SKM-1 (cell line): Measurements from ENCODE around the gene AGPAT4.

ENCODE experiments used
- DNase-seq: peaks from one replicate; lab custom pipeline; 2025; ENCODE audit not compliant: unreplicated experiment; lab: John Stamatoyannopoulos, UW

Gene AGPAT4

DNA sequence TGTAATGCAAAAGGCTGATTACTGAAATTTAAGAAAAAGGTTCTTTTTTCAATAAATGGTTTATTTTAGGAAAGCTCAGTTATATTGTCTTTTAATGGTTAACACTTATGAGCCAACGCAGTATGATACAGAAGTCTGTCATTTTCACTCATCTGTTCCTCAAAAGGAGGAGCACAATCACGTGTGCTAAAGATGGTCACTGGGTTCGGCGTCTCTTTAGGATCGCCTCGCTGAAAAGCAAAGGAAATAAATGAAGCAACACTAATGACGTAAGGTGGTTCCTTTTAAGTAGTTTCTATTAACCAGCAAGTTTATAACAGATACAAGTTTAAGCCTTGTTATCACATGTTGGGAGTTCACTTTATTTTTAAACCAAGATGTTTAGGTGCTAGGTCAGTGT, 156.6 kb downstream of the AGPAT4 start:
- DNase-seq, result no peak

DNA sequence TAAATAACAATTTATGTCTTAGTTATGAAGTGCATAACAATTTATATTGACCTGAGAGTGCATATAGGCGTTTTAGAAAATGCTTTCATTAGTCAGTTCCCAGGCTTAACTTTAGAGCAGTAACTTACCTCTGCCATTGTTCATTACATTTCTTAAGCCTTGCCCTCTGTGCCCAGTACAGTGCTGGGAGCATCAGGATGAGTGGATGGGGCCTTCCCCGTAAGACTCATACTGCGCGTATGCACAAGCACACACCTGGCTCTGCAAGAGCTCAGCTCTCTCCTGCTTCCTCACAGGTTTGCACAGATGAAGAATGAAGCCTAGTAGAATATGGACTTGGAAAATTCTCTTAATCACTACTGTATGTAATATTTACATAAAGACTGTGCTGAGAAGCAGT, 157.3 kb downstream of the AGPAT4 start:
- DNase-seq, result no peak

DNA sequence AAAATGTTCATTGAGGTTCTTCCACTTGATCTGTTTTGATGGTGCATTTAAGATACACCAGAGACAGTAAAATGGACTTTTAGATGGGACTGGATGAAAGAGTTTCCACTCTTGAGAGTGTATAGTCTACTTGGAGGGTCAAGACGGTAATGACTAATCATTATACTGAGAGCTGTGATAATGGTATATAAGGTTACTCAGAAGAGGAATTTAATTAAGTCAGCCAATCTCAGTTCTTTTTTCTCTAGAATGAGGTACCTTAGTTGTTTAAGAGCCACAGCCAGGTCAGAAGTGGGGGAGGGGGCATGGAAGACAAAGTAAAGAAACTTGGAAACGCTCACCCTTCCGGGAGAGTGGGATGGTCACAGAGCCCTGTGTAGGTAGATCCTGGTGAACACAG, 158.4 kb downstream of the AGPAT4 start:
- DNase-seq, result no peak

DNA sequence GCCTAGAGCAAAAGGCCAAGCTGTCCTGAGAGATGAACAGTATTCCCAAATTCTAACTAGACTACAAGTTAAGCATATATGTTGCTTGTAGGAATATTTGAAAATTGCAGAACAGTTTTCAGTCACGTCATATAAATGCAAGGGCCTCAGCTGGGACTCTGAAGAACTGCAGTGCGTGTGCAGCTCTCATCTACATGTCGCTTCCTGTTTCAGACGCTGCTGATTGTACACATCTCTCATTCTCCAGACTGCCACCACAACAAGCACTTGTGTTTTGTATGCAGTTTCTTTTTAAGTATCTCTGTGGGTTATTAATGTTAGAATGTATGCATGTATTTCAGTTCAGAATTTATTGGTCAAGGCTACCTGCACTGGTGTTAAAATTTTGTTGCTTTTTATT, 162.6 kb downstream of the AGPAT4 start:
- DNase-seq, result no peak

DNA sequence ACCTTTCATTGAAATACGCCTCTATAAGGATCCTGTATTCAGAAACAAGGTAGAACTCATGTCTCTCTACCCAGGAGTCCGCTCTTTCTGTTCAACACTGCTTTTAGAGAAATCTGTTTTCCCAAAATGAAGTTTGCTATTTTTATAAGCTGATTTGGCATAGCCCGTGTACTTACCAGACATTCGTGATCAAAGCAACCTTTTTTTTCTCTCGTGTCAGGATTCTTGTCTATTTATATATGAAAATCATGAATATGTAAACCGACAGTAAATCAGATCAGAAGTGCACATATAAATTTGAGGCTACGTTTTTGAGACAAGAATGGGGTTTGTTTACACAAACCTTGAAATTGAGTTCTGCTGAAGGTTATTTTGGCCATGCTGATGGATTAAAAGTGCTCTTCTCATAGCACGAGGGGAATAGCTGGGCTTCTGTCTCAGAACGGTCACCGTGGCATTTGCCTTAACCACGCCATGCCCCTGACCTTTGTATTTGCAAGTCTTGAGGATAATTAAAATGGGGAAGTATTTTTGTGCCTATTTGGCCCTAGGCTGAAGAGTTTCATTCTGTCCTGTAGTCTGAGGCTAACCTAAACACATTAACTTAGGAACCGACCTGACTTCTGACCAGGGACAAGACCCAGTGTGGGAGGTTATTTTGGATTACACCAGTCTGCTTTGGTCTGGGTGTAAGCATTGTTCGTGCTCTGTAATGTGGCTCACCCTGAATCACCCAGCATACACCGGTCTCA, 163.7 kb downstream of the AGPAT4 start:
- no peak for DNase-seq

DNA sequence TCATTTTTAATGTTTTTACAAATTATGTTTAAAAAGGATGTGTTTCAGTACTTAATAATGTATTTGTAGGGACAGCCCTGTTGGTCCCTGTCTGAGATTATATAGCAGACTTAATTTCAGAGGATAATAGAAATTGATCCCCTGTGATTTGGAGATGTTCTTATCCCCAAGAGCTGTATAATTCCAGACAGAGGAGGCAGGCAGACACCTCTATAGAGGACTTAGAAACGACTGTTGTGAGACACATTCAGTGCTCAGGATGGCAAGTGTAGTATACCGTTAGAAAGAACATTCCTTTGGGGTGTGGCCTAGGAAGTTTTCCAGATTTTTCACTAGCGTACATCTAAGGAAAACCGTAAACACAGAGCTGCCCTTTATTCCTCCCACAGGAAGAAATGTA, 164.5 kb downstream of the AGPAT4 start:
- DNase-seq, result no peak

DNA sequence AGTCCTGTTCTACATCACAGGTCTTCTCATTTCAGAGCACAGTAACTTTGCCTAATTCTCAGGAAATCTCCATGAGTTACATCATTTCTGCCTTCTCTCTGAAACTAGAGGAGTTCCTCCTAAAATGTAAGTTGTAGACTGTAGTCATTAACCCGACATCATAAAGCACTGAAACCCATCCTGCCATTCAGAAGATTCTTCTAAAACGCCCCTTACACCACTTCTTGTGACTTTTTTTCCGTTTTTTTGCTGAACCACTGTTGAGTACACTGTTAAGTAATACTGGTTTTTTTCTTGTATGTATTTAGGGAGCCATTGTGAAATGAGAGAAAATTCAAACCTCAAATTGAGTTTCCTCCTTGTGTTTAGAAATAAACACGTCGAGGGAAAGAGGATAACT, 164.9 kb downstream of the AGPAT4 start:
- no peak for DNase-seq

DNA sequence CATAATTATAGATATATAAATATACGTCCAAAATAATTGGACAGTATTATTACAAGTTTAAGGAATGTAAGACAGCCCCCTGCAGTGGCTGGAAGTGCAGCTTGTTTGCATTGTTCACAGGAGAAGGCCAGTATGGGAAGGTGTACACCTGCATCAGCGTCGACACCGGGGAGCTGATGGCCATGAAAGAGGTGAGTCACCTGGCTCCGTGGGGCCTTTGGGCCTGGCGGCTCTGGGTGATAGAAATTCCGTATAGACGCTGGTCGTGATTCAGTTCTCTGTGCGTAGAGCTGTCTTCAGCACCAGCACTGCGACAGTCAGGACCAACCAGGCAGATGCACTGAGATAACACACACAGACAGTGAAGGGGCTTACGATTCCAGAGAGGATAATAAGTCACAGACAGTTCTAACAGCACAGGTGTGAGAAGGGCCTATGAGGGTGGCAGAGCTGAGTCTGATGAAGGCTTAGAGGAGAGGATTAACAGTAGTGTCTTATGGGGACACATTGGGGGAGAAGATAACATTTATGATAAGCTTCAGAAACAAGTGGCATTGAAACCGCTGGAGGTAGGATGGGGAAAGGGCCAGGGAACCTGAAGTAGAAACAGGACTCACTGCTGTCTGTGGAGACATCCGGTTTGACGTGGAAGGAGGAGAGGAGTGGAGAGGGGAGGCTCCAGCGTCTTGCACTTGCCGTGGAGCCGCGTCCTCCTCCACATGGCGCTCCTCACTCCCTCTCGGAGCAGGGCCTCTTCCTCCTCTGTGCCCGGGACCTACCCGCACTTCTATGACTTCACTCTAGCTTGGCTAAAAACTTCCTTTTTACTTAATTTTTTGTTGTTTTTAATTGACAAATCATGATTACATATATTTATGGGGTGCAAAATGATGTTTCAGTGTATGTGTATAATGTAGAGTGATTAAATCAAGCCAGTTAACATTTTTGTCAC, 165.8 kb downstream of the AGPAT4 start:
- no peak for DNase-seq

DNA sequence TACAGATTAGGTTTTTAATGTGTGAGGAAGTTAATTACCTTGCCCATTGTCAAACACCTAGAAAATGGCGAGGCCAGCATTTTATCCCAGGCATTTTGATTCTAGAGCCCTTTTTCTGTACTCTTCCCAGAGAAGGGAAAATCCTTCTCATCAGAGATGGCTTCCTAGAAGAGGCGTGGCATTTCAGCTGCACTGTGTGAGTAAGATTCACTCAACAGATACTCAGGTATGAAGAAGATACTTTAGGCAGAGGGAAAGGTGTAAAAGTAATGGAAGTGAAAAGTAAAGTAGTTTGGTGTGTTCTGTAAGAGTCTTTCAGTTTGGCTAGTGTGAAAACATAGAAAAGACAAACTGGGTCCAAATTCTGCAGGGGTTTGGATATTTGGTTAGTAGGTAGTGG, 168.5 kb downstream of the AGPAT4 start:
- DNase-seq, result no peak

DNA sequence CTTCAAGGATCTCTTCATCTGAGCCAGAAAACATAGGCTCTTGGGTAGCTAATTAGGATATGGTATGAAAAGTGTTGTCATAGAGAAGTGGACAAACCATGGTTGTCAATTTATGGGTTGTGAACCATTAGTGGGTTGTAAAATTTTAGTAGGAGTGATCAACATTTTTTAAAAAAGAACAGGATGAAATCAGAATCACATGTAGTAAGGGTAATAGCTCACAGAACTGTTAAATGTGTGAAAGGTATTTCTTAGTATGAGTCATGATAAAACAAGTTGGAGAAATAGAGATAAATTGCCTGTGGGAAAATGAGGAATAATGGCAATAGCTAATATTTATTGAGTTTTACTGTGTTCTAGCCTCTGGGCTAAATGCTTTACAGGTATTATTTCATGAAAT, 168.9 kb downstream of the AGPAT4 start:
- no peak for DNase-seq

DNA sequence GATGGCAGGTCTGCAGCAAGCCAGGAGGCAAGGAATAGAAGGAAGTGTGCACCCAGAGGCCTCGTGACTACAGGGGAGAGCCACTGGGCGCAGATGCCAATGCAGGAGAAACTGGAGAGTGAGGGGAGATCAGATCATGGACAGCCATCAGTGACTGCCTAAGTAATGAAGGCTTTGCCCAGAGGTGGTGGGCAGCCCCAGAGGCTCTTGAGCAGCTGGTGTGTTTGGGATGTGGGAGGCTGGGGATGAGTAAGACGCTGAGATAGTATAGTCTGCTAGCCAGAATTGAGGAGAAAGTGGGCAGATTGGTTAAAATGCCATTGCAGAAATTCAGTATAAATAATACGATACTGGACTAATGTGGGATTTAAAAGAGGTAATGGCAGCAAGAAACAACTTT, 170.4 kb downstream of the AGPAT4 start:
- no peak for DNase-seq

DNA sequence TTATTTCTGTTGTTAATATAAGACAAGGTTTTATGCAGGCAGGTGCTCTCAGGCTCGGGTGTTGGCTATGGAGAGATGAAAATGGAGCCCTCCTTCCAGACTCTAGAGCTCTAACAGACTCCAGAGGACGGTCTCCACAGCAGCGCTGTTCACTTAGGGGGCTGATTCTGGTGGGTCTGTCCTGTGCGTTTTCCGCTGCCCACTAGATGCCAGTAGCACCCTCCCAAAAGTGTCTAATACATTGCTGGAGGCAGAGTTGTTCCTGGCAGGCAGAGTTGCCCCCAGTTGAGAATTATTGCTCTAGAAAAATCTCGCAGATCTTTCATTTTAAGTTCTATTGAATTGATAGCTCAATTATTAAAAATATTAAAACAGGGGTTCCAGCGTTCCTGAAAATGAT, 172.3 kb downstream of the AGPAT4 start:
- no peak for DNase-seq

DNA sequence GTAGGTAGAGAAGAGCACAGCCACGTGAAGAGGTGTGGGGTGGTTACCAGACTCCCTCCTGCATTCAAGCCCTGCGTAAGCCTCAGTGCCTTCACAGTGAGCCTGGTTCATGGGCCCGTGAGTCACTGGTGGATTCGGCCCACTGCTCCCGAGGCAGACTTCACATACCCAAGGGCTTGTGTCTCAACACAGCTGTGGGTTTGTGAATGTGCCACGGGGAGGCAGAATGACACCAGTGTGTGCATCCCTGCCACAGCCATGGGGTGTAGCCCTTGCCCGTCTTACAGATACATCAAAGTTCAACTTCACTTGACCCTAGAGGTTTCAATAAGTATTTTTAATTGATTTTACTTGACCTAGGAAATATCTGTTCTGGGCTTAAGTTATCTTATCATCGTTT, 173.8 kb downstream of the AGPAT4 start:
- no peak for DNase-seq

DNA sequence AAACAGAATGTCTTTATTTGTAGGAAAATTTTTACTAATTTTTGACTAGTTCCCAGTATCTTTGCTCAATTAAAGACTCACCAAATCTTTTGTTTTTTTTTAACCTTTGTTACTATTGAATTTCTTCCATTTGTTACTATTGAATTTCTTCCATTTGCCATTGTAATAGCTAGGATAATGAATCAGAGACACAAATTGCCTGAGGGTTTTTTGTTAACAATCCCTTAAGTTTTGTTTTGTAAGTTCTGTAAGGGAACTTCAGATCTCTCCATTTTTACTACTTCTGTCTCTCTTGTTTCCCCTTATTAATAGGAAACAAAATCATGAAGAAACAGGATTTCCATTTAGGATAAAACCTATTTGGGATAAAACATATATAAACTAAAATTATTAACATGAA, 177.9 kb downstream of the AGPAT4 start:
- no peak for DNase-seq

DNA sequence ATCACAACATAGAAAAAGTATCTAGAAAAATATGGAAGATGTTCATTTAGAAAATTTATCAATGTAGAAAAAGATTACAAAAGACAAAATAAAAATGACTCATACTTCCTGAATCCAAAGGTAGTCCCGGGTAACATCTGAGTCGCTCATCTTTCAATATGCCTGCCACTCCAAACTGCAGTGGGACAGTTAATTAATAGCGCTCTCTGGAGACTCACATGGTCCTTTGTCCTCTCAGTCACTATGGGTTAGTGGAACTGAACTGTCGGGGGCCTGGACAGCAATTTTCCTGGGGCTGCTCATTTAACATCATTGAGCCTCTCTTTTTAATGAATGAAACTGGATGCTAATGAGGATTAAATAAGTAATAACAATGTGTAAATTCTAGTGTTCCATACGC, 178.9 kb downstream of the AGPAT4 start:
- DNase-seq, result no peak

DNA sequence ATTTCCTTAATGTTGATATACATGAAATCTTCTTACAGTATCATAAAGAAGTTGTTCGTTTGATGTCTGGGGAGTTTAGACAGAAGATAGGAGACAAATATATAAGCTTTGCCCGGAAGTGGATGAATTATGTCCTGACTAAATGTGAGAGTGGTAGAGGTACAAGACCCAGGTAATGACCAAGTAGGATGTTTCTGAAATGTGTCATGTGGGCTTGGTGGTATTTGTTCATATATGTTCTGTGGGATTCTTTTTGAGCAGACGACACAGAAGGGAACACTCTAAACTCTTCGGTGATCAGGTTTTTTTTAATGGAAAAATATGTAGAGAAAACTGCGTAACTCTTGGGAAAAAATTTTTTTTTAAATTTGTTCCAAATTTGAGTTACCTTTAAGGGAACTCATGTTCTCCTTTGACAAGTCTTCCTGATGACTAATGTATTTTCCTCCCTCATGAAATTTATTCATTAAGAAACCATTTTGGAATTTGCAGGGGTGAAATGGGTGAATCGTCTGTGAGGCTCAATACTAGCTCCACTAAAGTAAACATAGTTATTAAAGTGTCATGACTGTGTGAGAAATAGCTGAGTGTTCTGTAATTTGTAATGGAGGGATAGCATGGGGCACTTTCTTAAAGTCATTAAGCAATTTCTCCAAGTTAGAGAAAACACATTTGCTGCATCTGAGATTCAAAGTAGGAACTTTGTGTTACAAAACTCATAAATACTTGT, 181.7 kb downstream of the AGPAT4 start:
- no peak for DNase-seq

DNA sequence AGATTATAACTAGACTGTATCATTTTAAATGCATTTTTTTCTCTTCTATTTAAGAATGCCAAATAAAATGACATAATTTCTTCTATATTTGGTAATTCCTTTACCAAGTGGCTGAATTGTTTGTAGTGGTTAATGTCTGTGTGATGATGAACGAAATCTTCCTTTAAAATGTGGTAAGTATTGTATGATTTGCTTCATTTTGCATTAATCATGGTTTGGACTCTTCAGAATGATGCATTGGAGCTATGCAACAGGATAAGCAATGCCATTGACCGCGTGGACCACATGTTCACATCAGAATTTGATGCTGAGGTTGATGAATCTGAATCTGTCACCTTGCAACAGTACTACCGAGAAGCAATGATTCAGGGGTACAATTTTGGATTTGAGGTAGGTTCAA, 182.7 kb downstream of the AGPAT4 start:
- no peak for DNase-seq

DNA sequence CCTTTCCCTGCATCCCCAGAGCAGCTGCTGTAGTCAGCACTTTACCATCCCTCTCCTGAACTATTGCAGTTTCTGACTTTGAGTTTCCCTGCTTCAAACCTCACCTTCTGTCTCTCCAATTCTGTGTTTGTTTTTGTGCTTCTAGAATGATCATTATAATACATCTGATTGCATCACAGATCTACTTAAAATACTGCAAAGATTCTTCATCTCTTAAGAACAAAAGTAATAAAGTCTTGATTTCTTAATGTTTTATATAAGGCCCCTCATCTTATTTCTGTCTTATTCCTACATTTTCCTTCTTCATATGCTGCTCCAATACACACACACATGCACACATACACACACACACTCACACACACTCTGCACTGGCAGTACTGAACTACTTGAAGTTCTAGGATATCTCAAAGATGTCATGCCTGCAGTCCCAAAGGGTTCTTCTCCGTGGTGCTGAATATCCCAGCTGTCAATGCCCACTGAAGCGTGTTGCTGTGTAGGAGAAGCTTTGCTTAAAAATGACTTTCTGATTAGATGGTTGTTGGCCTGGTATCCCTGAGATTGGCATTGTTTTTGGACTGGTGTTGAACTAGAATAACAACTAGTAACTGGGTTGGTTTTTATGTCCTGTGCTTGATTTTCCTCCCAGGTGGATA, 185.1 kb downstream of the AGPAT4 start:
- DNase-seq, result no peak

DNA sequence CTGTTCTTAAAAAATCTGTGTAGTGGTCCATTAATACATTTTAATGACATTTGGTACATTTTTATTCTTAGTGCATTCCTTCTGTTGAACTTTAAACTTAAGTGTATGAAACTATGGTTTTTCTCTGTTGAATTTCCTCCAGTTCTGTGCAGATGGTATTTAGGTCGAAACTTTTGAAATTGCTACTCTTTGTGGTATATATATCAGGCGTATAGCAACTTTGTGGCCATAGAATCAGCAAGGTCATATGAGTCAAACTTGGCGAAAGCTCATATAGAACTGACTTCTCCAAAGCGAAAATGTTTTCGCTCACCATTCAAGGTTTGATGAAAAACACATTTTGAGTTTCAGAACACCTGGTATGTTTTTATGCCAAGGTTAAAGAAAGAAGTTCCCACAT, 188.6 kb downstream of the AGPAT4 start:
- DNase-seq, result no peak

DNA sequence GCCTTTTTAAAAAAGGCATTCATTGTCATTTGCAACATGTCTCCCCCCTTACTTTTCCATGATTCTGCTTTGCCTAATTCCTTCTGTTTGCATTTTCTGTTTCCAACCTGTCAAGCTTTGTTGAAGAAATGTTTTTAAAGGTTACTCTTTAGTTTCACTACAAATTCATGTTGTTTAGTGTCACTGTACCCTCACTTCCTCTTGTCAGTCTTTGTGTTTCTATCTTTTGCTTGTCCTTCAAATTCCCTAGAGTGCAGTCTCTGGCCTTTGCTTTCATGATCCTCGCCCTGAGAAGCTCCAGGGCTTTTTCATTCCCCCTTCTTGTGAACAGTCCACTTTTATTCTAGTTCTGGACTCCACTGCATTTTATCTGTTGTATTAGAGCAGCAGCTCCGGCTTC, 191.6 kb downstream of the AGPAT4 start:
- DNase-seq, result no peak

DNA sequence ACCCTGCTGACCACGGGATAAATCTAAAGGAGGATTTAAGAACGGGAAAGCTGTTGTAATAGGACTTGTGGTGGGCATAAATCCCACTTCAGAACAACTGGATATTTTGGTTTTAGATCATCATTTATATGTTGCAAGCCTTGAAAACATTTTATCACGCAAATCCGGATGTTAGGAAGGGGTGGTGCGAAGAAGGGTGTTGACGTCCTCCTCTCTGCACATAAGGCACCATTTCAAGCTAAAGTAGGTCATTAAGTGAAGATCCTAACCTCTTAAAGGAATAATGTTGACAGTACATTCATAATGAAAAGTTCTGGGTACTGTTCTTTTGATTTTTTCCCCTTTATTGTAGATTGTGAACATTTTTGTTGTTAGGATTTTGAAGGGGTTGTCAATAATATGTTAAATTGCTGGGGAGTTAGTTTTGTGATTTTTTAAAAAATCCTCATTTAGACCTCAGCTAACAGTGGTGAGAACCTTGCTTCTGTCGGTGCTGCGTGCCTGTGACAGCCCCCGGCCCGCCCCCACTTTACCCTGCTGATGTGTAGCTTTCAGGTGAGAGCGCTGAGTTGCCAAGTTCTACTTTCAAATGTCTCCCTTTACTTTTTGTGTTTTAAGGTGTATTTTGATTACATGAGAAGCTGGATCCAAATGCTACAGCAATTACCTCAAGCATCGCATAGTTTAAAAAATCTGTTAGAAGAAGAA, 193.4 kb downstream of the AGPAT4 start:
- DNase-seq, result no peak
